Endothelial cell (in vitro differentiated cells): ENCODE results near the gene NRK. TPM values are rescaled to one million over a fixed set of nuclear protein-coding genes. Genes with fewer than 3 reads are reported as not detected.

Experiments used
- DNase-seq: peaks from one replicate; pipeline ENCODE4 v3.0.0; 2021; ENCODE audit warnings: low spot score
- H3K27ac Mint-ChIP-seq: one replicate; pipeline ENCODE4 v1.8.0; 2021; ENCODE audit warnings: mixed read lengths, inconsistent platforms; ENCODE audit not compliant: unreplicated experiment
- H3K27me3 Mint-ChIP-seq: one replicate; pipeline ENCODE4 v1.8.0; 2021; ENCODE audit warnings: mild to moderate bottlenecking, moderate library complexity, mixed read lengths, inconsistent platforms; ENCODE audit not compliant: unreplicated experiment
- H3K36me3 Mint-ChIP-seq: one replicate; pipeline ENCODE4 v1.8.0; 2021; ENCODE audit warnings: mild to moderate bottlenecking, low read depth, mixed read lengths, inconsistent platforms; ENCODE audit not compliant: unreplicated experiment
- H3K4me1 Mint-ChIP-seq: one replicate; pipeline ENCODE4 v1.8.0; 2021; ENCODE audit warnings: mild to moderate bottlenecking, mixed read lengths, inconsistent platforms; ENCODE audit not compliant: unreplicated experiment
- H3K4me3 Mint-ChIP-seq: one replicate; pipeline ENCODE4 v1.8.0; 2021; ENCODE audit warnings: mild to moderate bottlenecking, mixed read lengths, inconsistent platforms; ENCODE audit not compliant: unreplicated experiment
- H3K9me3 Mint-ChIP-seq: one replicate; pipeline ENCODE4 v1.8.0; 2021; ENCODE audit warnings: mixed read lengths, inconsistent platforms; ENCODE audit not compliant: unreplicated experiment
- CTCF ChIP-seq: fragments of 200-600 bp; sonication (generic); IDR thresholded peaks from one replicate; pipeline ENCODE4 v1.5.0; 2021; ENCODE audit warnings: antibody characterized with exemption; ENCODE audit not compliant: unreplicated experiment
- total RNA-seq: library from RNA; stranded (reverse); fragmentation: NEBNext Ultra II Directional; extraction: Animal tissue kit (Norgen Biotek cat#: 25700); gene quantifications from one replicate; pipeline ENCODE4 v1.2.1, GENCODE V29; 2021; ENCODE audit not compliant: unreplicated experiment

NRK gene
- total RNA-seq, 1 donor from 2014 or later = 1.8 TPM

DNA sequence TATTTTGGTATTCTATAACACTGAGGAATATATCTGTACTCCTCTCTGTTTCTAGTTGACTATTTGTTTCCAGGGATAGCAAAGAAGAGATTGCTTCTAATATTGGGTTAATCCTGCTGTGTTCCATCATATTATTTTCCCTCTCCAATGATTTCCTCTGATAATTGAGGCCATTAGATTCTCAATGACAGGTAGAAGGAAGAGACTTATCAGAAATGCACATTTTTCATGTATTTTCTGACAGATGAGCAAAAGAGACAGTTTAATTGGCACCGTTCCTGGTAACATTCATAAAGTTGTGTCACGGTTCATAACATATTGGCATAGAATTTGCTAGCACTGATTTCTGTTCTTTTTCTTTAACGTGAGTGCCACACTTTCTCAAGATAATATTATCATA is 58.2 kb downstream of the NRK start:
- H3K4me3 Mint-ChIP-seq = no peak overlapping the region
- no peak for DNase-seq
- no peak overlapping the region for H3K27ac Mint-ChIP-seq
- H3K36me3 Mint-ChIP-seq = peaks cover 6% of the 10 kb centered on the region
- H3K27me3 Mint-ChIP-seq = no peaks in the 10 kb centered on the region
- no peaks in the 10 kb centered on the region for H3K9me3 Mint-ChIP-seq
- no peak for TF ChIP-seq CTCF
- H3K4me1 Mint-ChIP-seq = no peaks in the 10 kb centered on the region

DNA sequence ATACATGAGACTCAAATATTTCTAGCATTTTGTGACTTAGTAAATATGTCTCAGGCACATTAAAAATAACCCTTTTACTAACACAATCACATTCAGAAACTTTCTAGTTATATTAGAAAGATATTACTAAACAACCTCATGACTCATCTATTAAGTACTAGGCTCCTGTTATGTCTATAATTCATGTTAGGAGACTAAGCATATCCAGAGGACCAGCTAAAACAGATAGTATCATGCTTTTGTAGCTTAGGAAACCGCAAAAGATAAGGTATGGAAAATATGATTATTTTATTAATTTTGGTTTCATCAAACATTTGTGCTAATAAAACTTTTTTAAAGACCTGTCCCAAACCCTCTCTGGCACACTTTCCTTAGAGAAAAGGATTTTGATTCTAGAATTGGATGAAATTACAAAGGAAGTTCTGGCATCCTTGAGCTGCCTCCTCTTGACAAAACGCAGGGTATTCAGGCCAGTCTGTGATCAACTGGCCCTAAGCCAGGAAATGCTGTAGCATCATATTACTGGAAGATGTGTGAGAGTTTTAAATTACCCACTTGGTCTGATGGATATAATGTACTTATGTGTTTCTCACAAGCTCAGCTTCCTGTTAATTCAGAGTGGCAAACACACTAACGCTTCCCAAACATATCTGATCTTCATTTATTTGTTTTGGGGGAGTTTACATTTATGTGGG is 60.4 kb downstream of the NRK start:
- TF ChIP-seq CTCF = no peak
- no peak for DNase-seq
- H3K36me3 Mint-ChIP-seq = peaks cover 6% of the 10 kb centered on the region
- H3K4me3 Mint-ChIP-seq = no peak overlapping the region
- no peak overlapping the region for H3K27ac Mint-ChIP-seq
- no peaks in the 10 kb centered on the region for H3K4me1 Mint-ChIP-seq
- no peaks in the 10 kb centered on the region for H3K9me3 Mint-ChIP-seq
- no peaks in the 10 kb centered on the region for H3K27me3 Mint-ChIP-seq

DNA sequence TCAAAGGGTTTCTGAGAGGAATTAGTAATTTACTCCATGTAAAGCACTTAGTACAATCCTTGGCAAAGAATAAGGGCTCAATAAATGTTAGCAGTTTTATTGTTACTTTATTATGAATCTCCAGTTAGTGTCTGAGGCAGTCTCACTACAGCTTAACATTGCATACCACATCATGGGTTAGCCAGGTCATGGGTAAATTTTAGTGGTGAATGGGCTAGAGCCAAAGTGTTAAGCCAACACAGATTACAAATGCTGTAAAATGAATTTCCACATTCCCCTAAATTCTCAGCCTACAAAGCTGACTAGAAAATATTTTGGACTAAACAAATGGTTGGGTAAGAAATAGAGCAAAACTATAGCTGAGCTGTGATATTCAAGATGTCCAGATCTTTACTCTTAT is 72.4 kb downstream of the NRK start:
- Mint-ChIP-seq H3K27me3 (no peaks in the 10 kb centered on the region), H3K27ac (no peak overlapping the region), H3K36me3 (no peaks in the 10 kb centered on the region), H3K4me1 (no peaks in the 10 kb centered on the region), H3K4me3 (no peak overlapping the region), H3K9me3 (no peaks in the 10 kb centered on the region)
- no peak for TF ChIP-seq CTCF
- no peak for DNase-seq

GRCh38 chrX:105909576-105909975 is 87.2 kb downstream of the NRK start:
- DNase-seq = no peak
- no peaks in the 10 kb centered on the region for H3K36me3 Mint-ChIP-seq
- no peak for TF ChIP-seq CTCF
- no peak overlapping the region for H3K27ac Mint-ChIP-seq
- no peaks in the 10 kb centered on the region for H3K4me1 Mint-ChIP-seq
- no peaks in the 10 kb centered on the region for H3K27me3 Mint-ChIP-seq
- no peak overlapping the region for H3K4me3 Mint-ChIP-seq
- H3K9me3 Mint-ChIP-seq = no peaks in the 10 kb centered on the region

DNA sequence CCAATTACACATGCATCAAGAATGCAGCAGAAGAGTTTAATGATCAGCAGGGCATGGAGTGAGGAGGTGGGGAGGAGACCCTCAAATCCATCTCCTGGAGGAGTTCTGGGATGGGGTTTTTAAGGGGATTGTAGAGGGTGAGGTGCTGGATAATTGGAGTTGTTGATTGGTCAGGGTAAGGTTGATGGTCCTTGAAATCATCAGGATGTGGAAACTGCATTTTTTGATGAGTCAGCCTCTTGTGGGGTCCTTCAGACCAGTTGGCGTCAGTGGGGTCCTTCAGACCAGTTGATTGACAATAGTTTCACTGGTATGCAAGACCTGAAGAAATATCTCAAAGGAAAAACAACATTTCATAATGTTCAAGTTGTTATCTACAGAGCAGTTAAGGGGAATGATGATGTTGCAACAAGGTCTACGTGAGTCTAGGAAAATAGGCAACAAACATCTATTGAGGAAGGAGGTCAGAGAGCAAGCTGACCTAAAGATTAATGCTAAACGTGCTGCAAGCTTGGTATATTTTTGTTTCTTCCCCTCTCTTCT is 88.3 kb downstream of the NRK start:
- Mint-ChIP-seq H3K4me3 (no peak overlapping the region), H3K4me1 (no peaks in the 10 kb centered on the region), H3K27ac (no peak overlapping the region), H3K36me3 (no peaks in the 10 kb centered on the region), H3K9me3 (no peaks in the 10 kb centered on the region), H3K27me3 (no peaks in the 10 kb centered on the region)
- DNase-seq = no peak
- no peak for TF ChIP-seq CTCF
